Trophoblast cell (in vitro differentiated cells and primary cell): ENCODE measurements around the gene CMPK1.

Source experiments
- DNase-seq, 2 donors: peaks; one replicate each; pipeline ENCODE4 v3.0.0-alpha.2; 2016
- H2AFZ ChIP-seq: 2 replicates; pipeline ENCODE4 v1.6.1; 2013; ENCODE audit warnings: low read length, moderate library complexity, mild to moderate bottlenecking; ENCODE audit not compliant: insufficient read depth, poor library complexity
- H2AK5ac ChIP-seq: 2 replicates; pipeline ENCODE4 v1.6.1; 2013; ENCODE audit warnings: mild to moderate bottlenecking, low read length
- H2BK120ac ChIP-seq: 2 replicates; pipeline ENCODE4 v1.6.1; 2013; ENCODE audit warnings: low read length, mild to moderate bottlenecking, moderate library complexity; ENCODE audit not compliant: insufficient read depth, poor library complexity
- H2BK12ac ChIP-seq: 2 replicates; pipeline ENCODE4 v1.6.1; 2013; ENCODE audit warnings: mild to moderate bottlenecking, low read length, moderate library complexity
- H2BK5ac ChIP-seq: 2 replicates; pipeline ENCODE4 v1.6.1; 2013; ENCODE audit warnings: low read length, low read depth, moderate library complexity, mild to moderate bottlenecking; ENCODE audit not compliant: poor library complexity
- H3K14ac ChIP-seq: 2 replicates; pipeline ENCODE4 v1.6.1; 2013; ENCODE audit warnings: mild to moderate bottlenecking, low read length
- H3K18ac ChIP-seq: 2 replicates; pipeline ENCODE4 v1.6.1; 2013; ENCODE audit warnings: mild to moderate bottlenecking, low read length
- H3K23ac ChIP-seq: 2 replicates; pipeline ENCODE4 v1.6.1; 2013; ENCODE audit warnings: low read length
- H3K27ac ChIP-seq: 2 replicates; pipeline ENCODE4 v1.5.1; 2013; ENCODE audit warnings: low read depth, mild to moderate bottlenecking, inconsistent platforms, low read length, moderate library complexity
- H3K27me3 ChIP-seq: 2 replicates; pipeline ENCODE4 v1.6.1; 2013; ENCODE audit warnings: inconsistent platforms, mild to moderate bottlenecking, low read length, moderate library complexity; ENCODE audit not compliant: insufficient read depth
- H3K36me3 ChIP-seq, 2 experiments: 1 replicate in 1 of 2; 2 replicates in 1 of 2; pipeline ENCODE4 v1.6.1; 2013; ENCODE audit warnings: low read length in 2 of 2, mild to moderate bottlenecking in 2 of 2, moderate library complexity in 1 of 2; ENCODE audit not compliant: insufficient read depth in 2 of 2, control insufficient read depth in 1 of 2
- H3K4ac ChIP-seq: 2 replicates; pipeline ENCODE4 v1.6.1; 2013; ENCODE audit warnings: low read depth, mild to moderate bottlenecking, low read length, moderate library complexity
- H3K4me1 ChIP-seq, 2 experiments: 1 replicate in 1 of 2; 2 replicates in 1 of 2; pipeline ENCODE4 v1.6.1; 2013; ENCODE audit warnings: low read length in 2 of 2, mild to moderate bottlenecking in 2 of 2, moderate library complexity in 1 of 2; ENCODE audit not compliant: insufficient read depth in 2 of 2, control insufficient read depth in 1 of 2
- H3K4me2 ChIP-seq: 2 replicates; pipeline ENCODE4 v1.6.1; 2013; ENCODE audit warnings: inconsistent platforms, mild to moderate bottlenecking, low read length, moderate library complexity
- H3K4me3 ChIP-seq: 2 replicates; pipeline ENCODE4 v1.5.1; 2013; ENCODE audit warnings: mild to moderate bottlenecking, low read depth, low read length, inconsistent platforms
- H3K79me1 ChIP-seq: one replicate; pipeline ENCODE4 v1.6.1; 2013; ENCODE audit warnings: low read length
- H3K79me2 ChIP-seq: 2 replicates; pipeline ENCODE4 v1.6.1; 2013; ENCODE audit warnings: low read length, mild to moderate bottlenecking; ENCODE audit not compliant: control insufficient read depth, insufficient read depth, poor library complexity
- H3K9ac ChIP-seq: 2 replicates; pipeline ENCODE4 v1.6.1; 2013; ENCODE audit warnings: mild to moderate bottlenecking, low read length
- H3K9me3 ChIP-seq: 2 replicates; pipeline ENCODE4 v1.6.1; 2013; ENCODE audit warnings: low read depth, mild to moderate bottlenecking, control low read depth, inconsistent platforms, low read length; ENCODE audit not compliant: insufficient read depth
- H4K12ac ChIP-seq: 2 replicates; pipeline ENCODE4 v1.6.1; 2013; ENCODE audit warnings: low read depth, mild to moderate bottlenecking, low read length, moderate library complexity
- H4K8ac ChIP-seq: 2 replicates; pipeline ENCODE4 v1.6.1; 2013; ENCODE audit warnings: low read depth, mild to moderate bottlenecking, low read length, moderate library complexity
- H4K91ac ChIP-seq: one replicate; pipeline ENCODE4 v1.6.1; 2013; ENCODE audit warnings: low read depth, mild to moderate bottlenecking, low read length, moderate library complexity
- WGBS: extraction: QIAGEN DNeasy Blood & Tissue Kit; methylation state at CpG from one replicate; pipeline ENCODE4 v1.1.7; 2013; ENCODE audit warnings: missing lambda C conversion rate; ENCODE audit not compliant: insufficient read length, insufficient coverage; ENCODE audit errors: extremely low coverage; 5-methylcytosine and 5-hydroxymethylcytosine counted together

The CMPK1 gene

GRCh38 chr1:47396671-47397196 lies 63.1 kb downstream of the CMPK1 start:
- Histone ChIP-seq H3K4me3 (no peak overlapping the region), H2AFZ (no peak overlapping the region)
- WGBS, result no CpG with 5 or more reads among the region's 6 CpGs

DNA sequence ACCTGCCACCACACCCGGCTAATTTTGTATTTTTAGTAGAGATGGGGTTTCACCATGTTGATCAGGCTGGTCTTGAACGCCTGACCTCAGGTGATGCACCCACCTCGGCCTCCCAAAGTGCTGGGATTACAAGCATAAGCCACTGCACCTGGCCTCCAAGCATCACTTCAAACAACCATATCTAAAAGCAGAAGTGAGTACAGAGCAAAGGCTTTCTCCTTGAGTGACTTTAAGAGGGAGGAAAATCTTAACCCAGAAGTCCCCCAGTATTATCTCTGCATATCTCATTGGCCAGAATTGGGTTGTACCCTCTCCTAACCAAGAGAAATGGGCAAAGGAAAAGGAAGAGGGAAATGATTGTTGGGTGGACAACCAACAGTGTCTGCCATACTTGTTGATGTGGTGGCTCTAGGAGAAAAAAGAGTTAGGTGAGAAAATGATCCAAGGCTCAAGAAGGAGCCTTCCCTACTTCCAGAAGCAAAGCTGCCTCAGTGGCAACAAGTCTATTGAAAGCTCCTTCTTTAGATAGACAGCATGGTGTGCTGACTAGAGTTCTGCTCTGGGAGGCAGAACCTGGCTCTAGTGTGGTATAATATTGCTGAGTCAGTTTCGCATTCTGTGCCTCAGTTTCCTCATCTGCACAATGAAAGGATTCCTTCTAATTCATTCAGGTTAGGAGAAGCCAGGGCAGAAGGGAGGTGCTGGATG lies 65.7 kb downstream of the CMPK1 start:
- no peak overlapping the region for H3K18ac ChIP-seq
- H3K79me1 ChIP-seq, result no peaks in the 10 kb centered on the region
- no CpG with 5 or more reads among the region's 4 CpGs for WGBS

More at GRCh38 chr1:47396671-47397196, 63.1 kb downstream of the CMPK1 start:
- no peaks in the 10 kb centered on the region for H3K27me3 ChIP-seq
- no peak overlapping the region for H3K4ac ChIP-seq
- H3K4me1 ChIP-seq, result peaks cover 0 to 3% of the 10 kb centered on the region in 2 experiments
- H3K18ac ChIP-seq, result no peak overlapping the region
- no peak overlapping the region for H2BK120ac ChIP-seq
- no peak overlapping the region for H4K12ac ChIP-seq
- H3K9me3 ChIP-seq, result no peaks in the 10 kb centered on the region
- no peaks in the 10 kb centered on the region for H3K79me2 ChIP-seq
- no peak for DNase-seq
- H3K79me1 ChIP-seq, result no peaks in the 10 kb centered on the region
- no peaks in the 10 kb centered on the region for H3K36me3 ChIP-seq
- no peak overlapping the region for H3K4me2 ChIP-seq
- H3K23ac ChIP-seq, result no peak overlapping the region
- no peak overlapping the region for H2AK5ac ChIP-seq
- no peak overlapping the region for H3K9ac ChIP-seq
- no peak overlapping the region for H4K91ac ChIP-seq
- no peak overlapping the region for H2BK5ac ChIP-seq
- H3K14ac ChIP-seq, result no peak overlapping the region
- H3K27ac ChIP-seq, result no peak overlapping the region
- no peak overlapping the region for H4K8ac ChIP-seq
- H2BK12ac ChIP-seq, result no peak overlapping the region

GRCh38 chr1:47399846-47400155 lies 66.2 kb downstream of the CMPK1 start:
- no peaks in the 10 kb centered on the region for H3K4me1 ChIP-seq
- H3K79me2 ChIP-seq, result no peaks in the 10 kb centered on the region
- no peak overlapping the region for H2BK5ac ChIP-seq
- H3K23ac ChIP-seq, result no peak overlapping the region
- no peak overlapping the region for H3K9ac ChIP-seq
- no peaks in the 10 kb centered on the region for H3K79me1 ChIP-seq
- no peak overlapping the region for H3K14ac ChIP-seq
- no peak overlapping the region for H4K12ac ChIP-seq
- H3K9me3 ChIP-seq, result no peaks in the 10 kb centered on the region
- no peaks in the 10 kb centered on the region for H3K36me3 ChIP-seq
- no peak overlapping the region for H4K8ac ChIP-seq
- no peak overlapping the region for H2AK5ac ChIP-seq
- H2BK12ac ChIP-seq, result no peak overlapping the region
- no CpG with 5 or more reads among the region's 4 CpGs for WGBS
- DNase-seq, result no peak
- no peak overlapping the region for H3K4me2 ChIP-seq
- no peak overlapping the region for H3K4ac ChIP-seq
- H3K18ac ChIP-seq, result no peak overlapping the region
- H2BK120ac ChIP-seq, result no peak overlapping the region
- H2AFZ ChIP-seq, result no peak overlapping the region
- H3K27ac ChIP-seq, result no peak overlapping the region
- H3K4me3 ChIP-seq, result no peak overlapping the region
- no peak overlapping the region for H4K91ac ChIP-seq
- H3K27me3 ChIP-seq, result no peaks in the 10 kb centered on the region

More for the DNA sequence above, 65.7 kb downstream of the CMPK1 start:
- Histone ChIP-seq H3K4me1 (no peaks in the 10 kb centered on the region), H2AFZ (no peak overlapping the region), H2BK120ac (no peak overlapping the region), H3K9me3 (no peaks in the 10 kb centered on the region), H2BK5ac (no peak overlapping the region), H2AK5ac (no peak overlapping the region), H3K4me2 (no peak overlapping the region), H3K36me3 (no peaks in the 10 kb centered on the region), H3K23ac (no peak overlapping the region), H3K14ac (no peak overlapping the region), H2BK12ac (no peak overlapping the region), H3K79me2 (no peaks in the 10 kb centered on the region), H4K12ac (no peak overlapping the region), H3K9ac (no peak overlapping the region), H3K4ac (no peak overlapping the region), H3K27me3 (no peaks in the 10 kb centered on the region), H4K8ac (no peak overlapping the region), H4K91ac (no peak overlapping the region), H3K27ac (no peak overlapping the region), H3K4me3 (no peak overlapping the region)
- DNase-seq, result no peak

DNA sequence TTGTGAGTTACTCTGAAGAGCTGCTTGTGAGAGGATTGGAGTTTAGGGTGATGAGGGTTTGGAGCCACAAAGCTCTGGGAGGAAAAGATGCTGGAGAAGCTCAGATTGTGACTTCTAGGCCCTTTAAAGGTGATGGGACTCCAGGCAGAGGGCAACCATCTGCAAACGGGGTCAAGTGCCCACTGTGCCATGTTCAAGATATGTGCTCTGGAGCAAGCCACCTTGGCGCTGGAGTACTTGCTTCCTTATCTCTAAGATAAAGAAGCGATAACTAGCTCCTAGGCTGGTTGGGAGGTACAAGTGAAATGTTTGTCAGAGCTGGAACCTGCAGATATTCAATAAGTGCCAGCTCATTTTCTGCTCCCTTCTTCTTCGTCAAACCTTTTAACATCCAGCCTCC lies 68.2 kb downstream of the CMPK1 start:
- H2AK5ac ChIP-seq, result no peak overlapping the region

More for the DNA sequence above, 68.2 kb downstream of the CMPK1 start:
- no peaks in the 10 kb centered on the region for H3K27me3 ChIP-seq
- H3K4ac ChIP-seq, result no peak overlapping the region
- H3K4me1 ChIP-seq, result no peaks in the 10 kb centered on the region
- no peak overlapping the region for H4K8ac ChIP-seq
- no peak overlapping the region for H3K27ac ChIP-seq
- no peak overlapping the region for H2BK12ac ChIP-seq
- no peak overlapping the region for H3K4me3 ChIP-seq
- no peak overlapping the region for H2AFZ ChIP-seq
- no peaks in the 10 kb centered on the region for H3K36me3 ChIP-seq
- H3K18ac ChIP-seq, result no peak overlapping the region
- H3K9ac ChIP-seq, result no peak overlapping the region
- H3K79me1 ChIP-seq, result no peaks in the 10 kb centered on the region
- no peak overlapping the region for H4K12ac ChIP-seq
- no CpG with 5 or more reads among the region's 4 CpGs for WGBS
- H3K14ac ChIP-seq, result no peak overlapping the region
- no peak overlapping the region for H2BK120ac ChIP-seq
- no peak for DNase-seq
- H3K79me2 ChIP-seq, result no peaks in the 10 kb centered on the region
- H2BK5ac ChIP-seq, result no peak overlapping the region
- no peak overlapping the region for H4K91ac ChIP-seq
- H3K9me3 ChIP-seq, result no peaks in the 10 kb centered on the region
- no peak overlapping the region for H3K4me2 ChIP-seq
- H3K23ac ChIP-seq, result no peak overlapping the region
